Measurements from ENCODE around the gene NOG.

DNA sequence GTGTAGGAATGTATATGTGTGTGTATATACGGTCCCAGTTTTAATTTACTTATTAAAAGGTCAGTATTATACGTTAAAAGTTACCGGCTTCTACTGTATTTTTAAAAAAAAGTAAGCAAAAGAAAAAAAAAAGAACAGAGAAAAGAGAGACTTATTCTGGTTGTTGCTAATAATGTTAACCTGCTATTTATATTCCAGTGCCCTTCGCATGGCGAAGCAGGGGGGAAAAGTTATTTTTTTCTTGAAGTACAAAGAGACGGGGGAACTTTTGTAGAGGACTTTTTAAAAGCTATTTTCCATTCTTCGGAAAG, 1.6 kb downstream of the NOG start:
- TF ChIP-seq, protein P1, sequence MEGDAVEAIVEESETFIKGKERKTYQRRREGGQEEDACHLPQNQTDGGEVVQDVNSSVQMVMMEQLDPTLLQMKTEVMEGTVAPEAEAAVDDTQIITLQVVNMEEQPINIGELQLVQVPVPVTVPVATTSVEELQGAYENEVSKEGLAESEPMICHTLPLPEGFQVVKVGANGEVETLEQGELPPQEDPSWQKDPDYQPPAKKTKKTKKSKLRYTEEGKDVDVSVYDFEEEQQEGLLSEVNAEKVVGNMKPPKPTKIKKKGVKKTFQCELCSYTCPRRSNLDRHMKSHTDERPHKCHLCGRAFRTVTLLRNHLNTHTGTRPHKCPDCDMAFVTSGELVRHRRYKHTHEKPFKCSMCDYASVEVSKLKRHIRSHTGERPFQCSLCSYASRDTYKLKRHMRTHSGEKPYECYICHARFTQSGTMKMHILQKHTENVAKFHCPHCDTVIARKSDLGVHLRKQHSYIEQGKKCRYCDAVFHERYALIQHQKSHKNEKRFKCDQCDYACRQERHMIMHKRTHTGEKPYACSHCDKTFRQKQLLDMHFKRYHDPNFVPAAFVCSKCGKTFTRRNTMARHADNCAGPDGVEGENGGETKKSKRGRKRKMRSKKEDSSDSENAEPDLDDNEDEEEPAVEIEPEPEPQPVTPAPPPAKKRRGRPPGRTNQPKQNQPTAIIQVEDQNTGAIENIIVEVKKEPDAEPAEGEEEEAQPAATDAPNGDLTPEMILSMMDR (IDR thresholded peaks at IDR 0.05; ENCODE audit: borderline replicate concordance, extremely low read depth, low read length, poor library complexity, severe bottlenecking), result no peak
- no peak for TF ChIP-seq EZH2 (IDR thresholded peaks at IDR 0.05; ENCODE audit: borderline replicate concordance, low read depth, low read length, severe bottlenecking)
